NCI-H2171 treated with DMSO at 0.1 percent for 48 hours (cell line): ENCODE data around the gene TRPM7.
"Not testable (repeated sequence)": the region's sequence is repeated elsewhere in the genome, so short reads cannot be mapped to it uniquely, and the experiment has no call there.

Source experiments
- DNase-seq: peaks from one replicate; lab custom pipeline; 2025; lab: John Stamatoyannopoulos, UW

Gene TRPM7

DNA sequence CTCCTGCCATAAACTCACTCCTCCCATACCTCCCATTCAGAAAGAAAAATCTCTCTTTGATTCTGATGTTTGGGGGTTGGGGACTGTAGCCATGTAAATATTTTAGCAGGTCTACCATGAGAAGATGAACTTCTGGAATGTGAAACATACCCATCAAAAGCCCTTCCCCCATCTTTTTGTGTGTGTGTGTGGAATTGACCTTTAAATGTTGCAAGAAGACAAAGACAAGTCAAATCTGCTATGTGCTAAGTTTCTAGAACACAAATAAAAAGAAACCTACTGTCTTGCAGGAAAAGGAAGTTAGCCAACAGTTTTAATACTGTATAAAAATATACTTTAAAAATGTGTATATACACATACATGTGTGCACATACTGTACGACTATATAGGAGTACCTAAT lies 110.4 kb downstream of the TRPM7 start:
- DNase-seq = no peak

DNA sequence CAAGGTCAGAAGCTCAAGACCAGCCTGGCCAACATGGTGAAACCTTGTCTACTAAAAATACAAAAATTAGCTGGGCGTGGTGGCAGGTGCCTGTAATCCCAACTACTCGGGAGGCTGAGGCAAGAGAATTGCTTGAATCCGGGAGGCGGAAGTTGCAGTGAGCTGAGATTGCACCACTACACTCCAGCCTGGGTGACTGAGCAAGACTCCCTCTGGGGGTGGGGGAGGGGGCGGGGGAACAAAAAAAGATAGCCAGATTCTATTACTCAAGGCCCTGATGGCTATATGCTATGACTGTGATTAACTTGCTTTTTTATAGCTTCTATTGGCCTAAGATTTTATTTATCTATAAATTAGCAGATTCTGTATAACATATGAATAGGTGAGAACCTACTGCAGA lies 112.8 kb downstream of the TRPM7 start:
- not testable (repeated sequence) for DNase-seq

DNA sequence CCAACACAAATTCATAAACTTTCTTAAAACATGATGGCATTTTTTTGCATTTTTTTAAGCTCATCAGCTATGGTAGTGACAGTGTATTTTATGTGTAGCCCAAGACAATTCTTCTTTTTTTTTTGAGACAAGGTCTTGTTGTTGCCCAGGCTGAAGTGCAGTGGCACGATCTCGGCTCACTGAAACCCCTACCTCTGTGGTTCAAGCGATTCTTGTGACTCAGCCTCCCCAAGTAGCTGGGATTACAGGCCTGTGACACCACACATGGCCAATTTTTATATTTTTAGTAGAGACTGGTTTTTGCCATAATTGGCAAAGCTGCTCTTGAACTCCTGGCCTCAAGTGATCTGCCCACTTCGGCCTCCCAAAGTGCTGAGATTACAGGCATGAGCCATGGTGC lies 122.8 kb downstream of the TRPM7 start:
- no peak for DNase-seq

DNA sequence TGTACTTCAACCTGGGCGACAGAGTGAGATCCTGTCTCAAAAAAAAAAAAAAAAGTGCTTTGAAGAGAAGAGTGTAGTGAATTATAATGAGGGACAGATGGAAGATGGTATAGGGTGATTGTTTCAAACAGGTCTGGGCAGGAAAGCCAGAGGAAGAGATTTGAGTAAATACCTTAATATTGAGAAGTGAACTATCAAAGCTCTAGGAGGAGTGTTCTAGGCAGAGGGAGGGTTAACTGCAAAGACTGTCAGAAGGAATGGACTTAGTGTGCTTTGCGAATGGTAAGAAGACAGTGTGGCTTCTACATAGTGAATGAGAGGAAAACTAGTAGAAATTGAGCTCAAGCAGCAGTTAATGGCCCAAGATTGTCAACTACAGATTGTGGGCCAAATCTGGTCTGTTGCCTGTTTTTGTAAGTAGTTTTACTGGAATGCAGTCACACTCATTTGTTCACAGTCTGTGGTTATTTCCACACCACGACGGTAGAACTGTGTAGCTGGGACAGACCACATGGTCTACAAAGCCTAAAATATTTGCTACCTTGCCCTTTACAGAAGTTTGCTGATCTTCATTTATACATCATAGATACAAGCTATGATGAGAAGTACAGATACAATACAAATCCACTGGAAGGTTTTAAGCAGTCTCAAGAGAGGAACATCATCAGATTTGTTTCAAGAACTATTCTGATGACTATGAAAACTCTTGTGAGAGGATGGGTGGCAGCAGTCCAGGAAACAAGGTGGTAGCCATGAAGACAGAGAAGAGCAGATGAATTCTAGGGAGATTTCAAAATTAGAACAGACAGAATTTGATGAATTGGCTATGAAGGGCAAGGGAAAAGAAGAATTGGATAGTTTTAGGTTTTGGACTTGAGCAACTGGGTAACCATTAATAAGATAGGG lies 123.6 kb downstream of the TRPM7 start:
- DNase-seq = peak; percentile 93

DNA sequence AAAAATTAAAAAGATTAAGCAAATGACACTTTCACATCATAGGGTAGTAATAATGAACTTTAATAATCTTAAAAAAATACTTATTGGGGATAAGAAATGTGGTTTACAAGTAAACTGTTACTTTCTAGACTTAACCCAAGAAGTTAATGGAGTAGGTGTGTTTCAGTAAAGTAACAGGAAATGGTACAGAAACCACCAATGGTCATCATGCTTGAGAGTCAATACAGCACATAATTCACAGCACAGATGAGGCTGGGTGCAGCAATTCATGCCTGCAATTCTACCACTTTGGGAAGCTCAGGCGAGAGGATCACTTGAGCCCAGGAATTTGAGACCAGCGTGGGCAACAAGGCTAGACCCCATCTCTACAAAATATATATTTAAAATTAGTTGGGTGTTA lies 128.6 kb downstream of the TRPM7 start:
- DNase-seq = no peak

DNA sequence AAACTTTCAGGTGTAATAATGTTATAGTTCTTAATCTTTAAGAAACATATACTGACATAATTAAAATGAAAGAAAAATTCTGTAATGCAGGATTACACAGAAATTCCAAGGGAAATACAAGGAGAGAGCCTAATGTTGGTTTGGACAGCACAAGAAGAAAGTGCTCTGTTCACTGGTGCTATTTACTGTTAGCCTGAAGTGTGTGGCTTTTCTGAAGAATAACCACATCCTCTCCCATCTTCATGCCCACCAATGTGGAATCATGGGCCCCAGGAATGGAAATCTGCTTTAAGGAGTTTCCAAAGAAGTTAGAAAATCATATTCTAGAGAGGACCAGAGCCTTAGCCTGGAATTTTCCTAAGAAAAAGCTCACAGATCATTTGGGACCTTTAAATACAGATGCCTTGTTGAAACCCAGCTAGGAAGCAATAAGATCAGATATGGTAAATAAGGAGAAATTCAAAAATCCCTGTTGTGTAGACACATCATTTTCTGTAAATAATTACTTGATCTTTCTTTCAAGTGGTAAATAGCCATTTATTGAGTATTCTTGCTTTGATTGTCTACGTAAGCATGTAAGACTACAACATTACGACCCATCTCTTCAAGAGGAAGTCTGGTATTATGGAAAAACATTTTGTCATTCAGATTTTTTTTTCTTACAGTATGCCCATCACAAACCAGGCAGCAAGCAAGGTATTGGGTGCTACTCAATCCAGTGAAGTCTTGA lies 129.8 kb downstream of the TRPM7 start:
- DNase-seq = no peak

DNA sequence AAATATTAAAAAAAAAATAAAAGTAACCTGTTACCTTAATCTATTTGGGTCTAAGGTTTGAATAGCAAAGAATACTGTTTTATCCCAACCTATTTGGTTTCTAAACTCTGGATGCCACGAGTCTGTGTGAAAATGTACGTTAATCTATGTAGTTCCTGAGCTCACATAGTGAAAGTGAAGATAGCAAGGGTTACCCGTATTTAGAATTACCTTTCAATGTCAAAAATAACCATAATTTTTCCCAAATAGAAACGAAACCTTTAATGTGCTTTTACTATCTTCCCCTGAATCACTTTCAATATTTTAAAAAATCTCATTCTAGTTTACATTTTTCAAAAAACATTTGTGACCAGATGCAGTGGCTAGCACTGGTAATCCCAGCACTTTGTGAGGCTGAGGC lies 134.4 kb downstream of the TRPM7 start:
- DNase-seq = no peak

DNA sequence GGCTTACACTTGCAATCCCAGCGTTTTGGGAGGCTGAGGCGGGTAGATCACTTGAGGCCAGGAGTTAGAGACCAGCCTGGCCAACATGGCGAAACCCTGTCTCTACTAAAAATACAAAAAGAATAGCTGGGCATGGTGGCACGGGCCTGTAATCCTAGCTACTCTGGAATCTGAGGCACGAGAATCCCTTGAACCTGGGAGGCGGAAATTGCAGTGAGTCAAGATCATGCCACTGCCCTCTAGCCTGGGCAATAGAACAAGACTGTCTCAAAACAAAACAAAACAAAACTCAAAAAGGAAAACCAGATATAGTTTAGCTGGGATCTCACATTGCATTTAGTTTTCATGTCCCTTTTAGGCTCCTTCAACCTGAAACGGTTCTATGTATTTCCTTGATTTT lies 137.3 kb downstream of the TRPM7 start:
- DNase-seq = no peak

DNA sequence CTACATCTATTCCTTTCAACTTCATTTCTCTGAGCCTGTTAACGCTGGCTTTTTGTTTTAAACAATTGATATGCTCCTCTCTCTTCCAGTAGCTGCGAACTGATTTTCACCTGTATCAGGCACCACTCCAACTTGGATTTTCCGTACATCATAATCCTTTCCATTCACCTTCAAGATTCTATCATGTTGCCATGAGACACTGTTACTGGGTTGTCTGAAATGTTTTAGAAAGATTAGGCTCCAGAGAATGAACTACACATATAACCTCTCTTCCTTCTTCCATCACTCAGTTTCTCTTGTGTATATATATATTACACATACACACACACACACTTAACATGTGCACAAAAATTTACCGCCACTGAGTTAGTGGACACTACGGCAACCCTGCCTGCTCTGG lies 140.0 kb downstream of the TRPM7 start, which contains the start of gene USP50:
Gene USP50, minus strand, starts transcription at position 101 of the 400 bp plus-strand sequence. CDS start 141 bp downstream, outside the sequence.
- DNase-seq = no peak

DNA sequence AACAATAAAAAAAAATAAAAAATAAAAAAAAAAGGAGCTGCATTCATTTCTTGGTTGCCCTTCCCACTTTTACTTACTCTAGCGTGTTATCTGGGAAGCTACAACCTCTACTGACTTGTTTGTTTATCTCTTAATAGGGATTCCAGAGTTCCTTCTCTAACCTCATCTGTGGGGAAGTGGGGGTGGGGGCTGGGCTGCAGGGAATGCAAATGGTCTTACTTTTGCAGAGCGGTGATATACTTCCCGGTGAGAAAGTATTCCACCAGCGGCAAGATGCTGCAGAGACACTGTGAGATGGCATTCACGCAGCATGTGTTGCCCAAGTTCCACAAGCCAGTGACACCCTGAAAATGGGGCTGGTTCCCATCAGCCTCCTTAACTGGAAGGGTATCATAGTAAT lies 142.2 kb downstream of the TRPM7 start:
- DNase-seq = no peak

DNA sequence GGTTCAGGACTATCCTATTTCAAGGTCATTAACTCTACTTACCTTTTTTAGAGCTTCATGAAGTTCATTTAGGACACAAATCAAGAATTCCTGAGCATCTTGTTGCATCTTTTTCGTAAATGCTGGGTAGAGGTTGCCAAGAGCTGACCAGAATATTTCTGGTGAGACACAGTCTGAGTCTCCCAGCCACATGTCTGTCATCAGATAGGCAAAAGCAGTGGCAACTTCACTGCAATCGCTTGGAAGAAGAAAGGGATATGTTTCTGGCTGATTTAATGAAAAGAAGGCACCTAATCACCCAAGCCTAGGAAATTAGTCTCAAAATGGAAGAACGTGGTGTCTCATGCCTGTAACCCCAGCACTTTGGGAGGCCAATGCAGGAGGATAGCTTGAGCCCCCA lies 143.0 kb downstream of the TRPM7 start:
- DNase-seq = no peak

DNA sequence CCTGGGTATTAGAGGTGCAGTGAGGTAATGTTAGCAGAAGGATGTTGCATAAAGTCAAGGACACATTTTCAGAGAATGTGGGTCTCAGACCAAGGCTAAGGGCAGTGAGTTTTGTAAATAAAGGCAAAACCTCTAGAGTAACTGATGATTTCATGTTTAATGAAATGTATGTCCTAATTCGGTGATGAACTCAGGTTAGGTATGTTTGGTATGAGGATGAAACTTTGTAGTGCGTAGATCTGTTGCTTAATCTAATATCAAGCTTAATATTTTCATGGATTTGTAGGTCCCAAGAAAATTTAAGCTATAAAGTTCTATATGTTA lies 143.7 kb downstream of the TRPM7 start:
- no peak for DNase-seq

DNA sequence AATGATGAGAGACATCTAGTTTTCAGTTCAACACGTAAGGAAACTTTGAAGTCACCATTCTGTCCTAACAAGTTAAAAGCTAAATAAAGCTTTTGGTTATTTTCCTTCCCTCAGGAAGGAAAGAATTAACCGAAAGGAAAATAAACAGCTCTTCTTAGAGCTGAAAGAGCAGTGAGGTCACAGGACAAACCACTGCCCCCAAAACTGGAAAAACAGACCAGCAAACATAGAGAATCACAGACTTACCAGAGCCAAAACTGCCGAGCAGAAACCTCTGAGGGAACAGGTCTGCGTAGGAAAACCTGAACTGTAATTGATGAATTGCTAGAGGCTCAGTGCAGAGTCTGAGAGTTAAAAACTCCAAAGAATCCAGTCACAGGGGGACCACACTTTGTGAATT lies 154.8 kb downstream of the TRPM7 start:
- DNase-seq = no peak

DNA sequence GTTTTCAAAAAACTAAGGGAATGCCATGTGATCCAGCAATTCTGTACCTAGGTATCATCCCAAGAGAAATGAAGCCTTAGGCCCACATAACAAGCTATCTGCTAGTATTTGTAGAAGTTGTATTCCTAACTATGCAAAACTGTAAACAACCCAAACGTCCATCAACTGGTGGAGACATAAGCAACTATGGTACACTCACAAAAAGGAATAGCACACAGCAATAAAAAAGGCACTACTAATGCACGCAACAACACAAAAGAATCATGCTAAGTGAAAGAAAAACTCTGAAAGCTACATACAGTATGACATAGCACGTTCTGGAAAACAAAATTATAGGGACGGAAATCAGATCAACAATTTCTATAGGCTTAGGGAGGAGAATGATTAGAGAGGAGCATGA lies 155.4 kb downstream of the TRPM7 start:
- DNase-seq = no peak

DNA sequence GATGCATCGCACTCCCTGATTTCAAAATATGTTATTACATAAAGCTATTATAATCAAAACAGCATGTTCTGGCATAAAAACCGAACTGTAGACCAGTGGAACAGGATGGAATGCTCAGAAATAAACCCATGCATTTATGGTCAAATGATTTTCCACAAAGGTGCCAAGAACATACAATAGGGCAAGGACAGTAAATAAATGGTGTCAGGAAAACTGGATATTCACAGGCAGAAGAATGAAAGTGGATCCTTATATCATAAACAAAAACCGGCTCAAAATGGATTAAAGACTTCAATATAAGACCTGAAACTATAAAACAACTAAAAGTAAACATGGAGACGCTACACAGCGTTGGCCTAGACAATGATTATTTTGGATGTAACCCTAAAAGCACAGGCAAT lies 162.7 kb downstream of the TRPM7 start:
- DNase-seq = no peak

DNA sequence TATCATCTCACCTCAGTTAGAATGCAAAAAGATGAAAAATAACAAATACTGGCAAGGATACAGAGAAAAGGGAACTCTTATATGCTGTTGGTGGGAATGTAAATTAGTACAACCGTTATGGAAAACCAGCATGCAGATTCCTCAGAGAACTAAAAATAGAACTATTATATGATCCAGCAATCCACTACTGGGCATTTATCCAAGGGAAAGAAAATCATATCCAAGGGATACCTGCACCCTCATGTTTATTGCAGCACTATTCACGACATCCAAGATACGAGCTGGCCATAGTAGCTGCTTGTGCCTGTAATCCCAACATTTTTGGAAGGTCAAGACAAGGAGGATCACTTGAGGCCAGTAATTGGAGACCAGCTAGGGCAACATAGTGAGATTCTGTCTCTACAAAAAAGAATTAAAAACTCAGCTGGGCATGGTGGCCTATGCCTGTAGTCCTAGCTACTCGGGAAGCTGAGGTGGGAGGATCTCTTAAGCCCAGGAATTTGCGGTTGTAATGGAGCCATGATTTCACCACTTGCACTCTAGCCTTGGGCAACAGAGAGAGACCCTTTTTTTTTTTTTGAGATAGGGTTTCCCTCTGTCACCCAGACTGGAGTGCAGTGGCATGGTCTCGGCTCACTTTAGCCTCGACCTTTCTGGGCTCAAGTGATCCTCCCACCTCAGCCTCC lies 166.7 kb downstream of the TRPM7 start:
- no peak for DNase-seq

DNA sequence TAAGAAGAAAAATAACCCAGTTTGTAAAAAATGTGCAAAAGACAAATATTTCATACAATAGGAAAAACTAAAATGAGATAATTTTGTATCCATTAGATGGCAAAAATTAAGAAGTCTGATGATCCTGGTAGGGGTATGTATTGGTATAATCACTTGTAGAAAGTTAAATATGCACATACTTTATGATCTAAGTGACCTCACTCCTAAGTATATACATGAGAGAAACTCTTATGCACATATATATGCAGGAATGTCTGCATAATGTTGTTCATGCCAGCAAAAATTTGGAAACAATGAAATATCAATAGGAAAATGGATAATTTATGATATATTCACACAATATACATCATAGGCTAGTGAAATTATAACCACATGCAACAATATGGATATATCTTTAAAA lies 173.6 kb downstream of the TRPM7 start:
- DNase-seq = no peak
